HFFc6 (cell line): ENCODE measurements around the gene RAD17. TPM values are rescaled to one million over a fixed set of nuclear protein-coding genes. Genes with fewer than 3 reads are reported as not detected.
"Not testable (repeated sequence)": the region's sequence is repeated elsewhere in the genome, so short reads cannot be mapped to it uniquely, and the experiment has no call there.

Experiments
- DNase-seq: peaks from one replicate; pipeline ENCODE4 v3.0.0-alpha.2; 2018
- H3K27ac Mint-ChIP-seq: 2 replicates; pipeline ENCODE4 v1.8.0; 2020; ENCODE audit warnings: mild to moderate bottlenecking, mixed read lengths
- H3K27me3 Mint-ChIP-seq: 2 replicates; pipeline ENCODE4 v1.8.0; 2021; ENCODE audit warnings: mild to moderate bottlenecking, moderate library complexity, mixed read lengths; ENCODE audit not compliant: insufficient read depth
- H3K36me3 Mint-ChIP-seq: 2 replicates; pipeline ENCODE4 v1.8.0; 2021; ENCODE audit warnings: low read depth, mixed read lengths
- H3K4me1 Mint-ChIP-seq: 2 replicates; pipeline ENCODE4 v1.8.0; 2020; ENCODE audit warnings: low read depth, mixed read lengths
- H3K4me3 Mint-ChIP-seq: 2 replicates; pipeline ENCODE4 v1.8.0; 2020; ENCODE audit warnings: mild to moderate bottlenecking, moderate library complexity, mixed read lengths
- H3K9me3 Mint-ChIP-seq: 2 replicates; pipeline ENCODE4 v1.8.0; 2020; ENCODE audit warnings: mild to moderate bottlenecking, mixed read lengths
- total RNA-seq, 6 experiments: library from RNA; stranded (reverse); fragmentation: NEBNext Ultra II Directional; extraction: Animal tissue kit (Norgen Biotek cat#: 25700); gene quantifications; 2 replicates in 1 of 6; 3 replicates in 5 of 6; pipeline ENCODE4 v1.2.3, GENCODE V29; 2021
- TF ChIP-seq, protein P1 (sequence below): fragments of 200-600 bp; sonication (generic); IDR thresholded peaks from 2 replicates; pipeline ENCODE4 v1.5.0; 2021; ENCODE audit warnings: antibody characterized with exemption, mild to moderate bottlenecking

Gene RAD17
- total RNA-seq, 6 experiments from 2014 or later: 17.3 to 22.2 (median 19.1) TPM

DNA sequence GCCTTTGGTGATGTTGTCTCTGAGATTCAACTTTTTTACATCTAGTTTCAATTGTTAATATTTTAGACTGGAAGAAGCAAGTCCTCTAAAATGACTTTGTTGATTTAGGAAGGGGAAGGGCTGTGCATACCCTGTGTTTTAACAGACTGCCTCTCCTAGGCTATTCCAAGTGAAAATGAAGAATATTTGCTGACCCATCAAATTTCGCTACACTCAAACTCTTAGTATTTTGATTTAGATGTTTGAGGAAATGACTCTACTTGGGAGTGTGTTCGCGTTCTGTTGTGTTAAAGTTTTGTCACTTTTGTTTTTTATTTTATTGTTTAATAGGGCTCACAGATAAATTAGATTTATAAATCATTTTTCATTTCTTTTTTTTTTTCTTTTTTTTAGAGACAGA, 48.9 kb downstream of the RAD17 start:
- Mint-ChIP-seq H3K27ac (no peak overlapping the region), H3K9me3 (no peaks in the 10 kb centered on the region), H3K36me3 (peaks cover 30% of the 10 kb centered on the region), H3K4me1 (no peaks in the 10 kb centered on the region), H3K27me3 (no peaks in the 10 kb centered on the region), H3K4me3 (no peak overlapping the region)
- no peak for DNase-seq
- TF ChIP-seq, protein P1, sequence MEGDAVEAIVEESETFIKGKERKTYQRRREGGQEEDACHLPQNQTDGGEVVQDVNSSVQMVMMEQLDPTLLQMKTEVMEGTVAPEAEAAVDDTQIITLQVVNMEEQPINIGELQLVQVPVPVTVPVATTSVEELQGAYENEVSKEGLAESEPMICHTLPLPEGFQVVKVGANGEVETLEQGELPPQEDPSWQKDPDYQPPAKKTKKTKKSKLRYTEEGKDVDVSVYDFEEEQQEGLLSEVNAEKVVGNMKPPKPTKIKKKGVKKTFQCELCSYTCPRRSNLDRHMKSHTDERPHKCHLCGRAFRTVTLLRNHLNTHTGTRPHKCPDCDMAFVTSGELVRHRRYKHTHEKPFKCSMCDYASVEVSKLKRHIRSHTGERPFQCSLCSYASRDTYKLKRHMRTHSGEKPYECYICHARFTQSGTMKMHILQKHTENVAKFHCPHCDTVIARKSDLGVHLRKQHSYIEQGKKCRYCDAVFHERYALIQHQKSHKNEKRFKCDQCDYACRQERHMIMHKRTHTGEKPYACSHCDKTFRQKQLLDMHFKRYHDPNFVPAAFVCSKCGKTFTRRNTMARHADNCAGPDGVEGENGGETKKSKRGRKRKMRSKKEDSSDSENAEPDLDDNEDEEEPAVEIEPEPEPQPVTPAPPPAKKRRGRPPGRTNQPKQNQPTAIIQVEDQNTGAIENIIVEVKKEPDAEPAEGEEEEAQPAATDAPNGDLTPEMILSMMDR: no peak

DNA sequence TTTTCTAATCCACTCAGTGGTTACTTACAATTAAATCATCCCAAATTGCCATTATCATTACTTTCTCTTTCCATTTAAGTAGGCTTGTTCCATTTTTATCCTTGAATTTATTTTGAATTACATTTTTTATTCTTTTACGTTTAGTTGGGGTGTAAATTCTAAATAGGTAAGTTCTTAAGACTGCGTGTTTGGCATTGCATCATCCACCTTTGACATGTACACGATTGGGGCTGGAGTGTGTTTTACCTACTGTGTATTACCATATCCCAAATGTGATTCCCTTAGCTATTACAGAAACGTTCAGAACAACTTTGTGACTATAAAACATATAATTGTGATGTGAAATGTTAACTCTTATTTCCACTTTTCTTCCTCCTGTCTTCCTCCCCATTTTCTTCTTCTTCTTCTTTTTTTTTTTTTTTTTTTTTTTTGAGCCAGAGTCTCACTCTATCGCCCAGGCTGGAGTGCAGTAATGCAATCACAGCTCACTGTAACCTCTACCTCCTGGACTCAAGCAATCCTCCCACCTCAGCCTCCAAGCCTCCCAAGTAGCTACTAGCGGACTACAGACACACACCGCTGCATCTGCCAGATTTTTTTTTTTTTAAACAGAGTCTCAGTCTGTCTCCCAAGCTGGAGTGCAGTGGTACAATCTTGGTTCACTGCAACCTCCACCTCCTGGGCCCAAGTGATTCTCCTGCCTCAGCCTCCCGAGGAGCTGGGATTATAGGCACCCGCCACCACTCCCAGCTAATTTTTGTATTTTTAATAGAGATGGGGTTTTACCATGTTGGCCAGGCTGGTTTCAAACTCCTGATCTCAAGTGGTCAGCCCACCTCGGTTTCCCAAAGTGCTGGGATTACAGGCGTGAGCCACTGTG, 62.0 kb downstream of the RAD17 start:
- no peaks in the 10 kb centered on the region; the same call in 1 of the 2 replicates for H3K27me3 Mint-ChIP-seq
- H3K4me1 Mint-ChIP-seq: peaks cover 10% of the 10 kb centered on the region; the same call in 1 of the 2 replicates
- TF ChIP-seq, protein P1: no peak
- no peaks in the 10 kb centered on the region for H3K36me3 Mint-ChIP-seq
- no peaks in the 10 kb centered on the region for H3K9me3 Mint-ChIP-seq
- H3K4me3 Mint-ChIP-seq: no peak overlapping the region
- DNase-seq: no peak
- H3K27ac Mint-ChIP-seq: no peak overlapping the region

DNA sequence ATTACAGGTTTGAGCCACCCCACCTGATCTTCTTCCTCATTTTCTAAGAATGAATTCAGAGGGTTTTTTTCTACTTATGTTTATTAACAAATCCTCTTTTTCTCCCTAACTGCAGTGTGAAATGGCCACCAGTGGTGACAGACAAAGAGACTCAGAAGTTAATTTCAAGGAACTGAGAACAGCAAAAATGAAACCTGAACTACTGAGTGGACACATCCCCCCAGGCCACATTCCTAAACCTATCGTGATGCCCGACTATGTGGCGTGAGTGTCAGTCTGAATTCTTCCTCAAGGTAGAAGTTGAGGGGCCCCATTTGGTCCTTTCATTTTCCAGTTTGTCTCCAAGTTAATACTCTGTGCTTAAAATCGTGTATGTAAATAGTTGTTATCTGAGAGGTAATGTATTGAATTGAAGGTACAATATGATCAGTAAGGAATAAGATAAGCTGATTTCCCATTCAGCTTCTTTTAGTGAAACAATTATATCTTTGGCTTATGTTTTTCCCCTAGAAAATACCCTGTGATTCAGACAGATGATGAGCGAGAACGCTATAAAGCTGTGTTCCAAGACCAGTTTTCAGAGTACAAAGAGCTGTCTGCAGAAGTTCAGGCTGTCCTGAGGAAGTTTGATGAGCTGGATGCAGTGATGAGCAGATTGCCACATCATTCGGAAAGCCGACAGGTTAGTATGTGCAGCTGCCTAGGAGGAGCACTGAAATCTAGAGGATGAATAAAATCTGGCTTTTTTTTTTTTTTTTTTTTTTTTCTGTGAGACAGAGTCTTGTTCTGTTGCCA, 63.0 kb downstream of the RAD17 start:
- Mint-ChIP-seq H3K36me3 (no peaks in the 10 kb centered on the region), H3K4me1 (peaks cover 10% of the 10 kb centered on the region; the same call in 1 of the 2 replicates), H3K27me3 (no peaks in the 10 kb centered on the region; the same call in 1 of the 2 replicates), H3K4me3 (no peak overlapping the region), H3K27ac (no peak overlapping the region), H3K9me3 (no peaks in the 10 kb centered on the region)
- no peak for DNase-seq
- TF ChIP-seq, protein P1: no peak

DNA sequence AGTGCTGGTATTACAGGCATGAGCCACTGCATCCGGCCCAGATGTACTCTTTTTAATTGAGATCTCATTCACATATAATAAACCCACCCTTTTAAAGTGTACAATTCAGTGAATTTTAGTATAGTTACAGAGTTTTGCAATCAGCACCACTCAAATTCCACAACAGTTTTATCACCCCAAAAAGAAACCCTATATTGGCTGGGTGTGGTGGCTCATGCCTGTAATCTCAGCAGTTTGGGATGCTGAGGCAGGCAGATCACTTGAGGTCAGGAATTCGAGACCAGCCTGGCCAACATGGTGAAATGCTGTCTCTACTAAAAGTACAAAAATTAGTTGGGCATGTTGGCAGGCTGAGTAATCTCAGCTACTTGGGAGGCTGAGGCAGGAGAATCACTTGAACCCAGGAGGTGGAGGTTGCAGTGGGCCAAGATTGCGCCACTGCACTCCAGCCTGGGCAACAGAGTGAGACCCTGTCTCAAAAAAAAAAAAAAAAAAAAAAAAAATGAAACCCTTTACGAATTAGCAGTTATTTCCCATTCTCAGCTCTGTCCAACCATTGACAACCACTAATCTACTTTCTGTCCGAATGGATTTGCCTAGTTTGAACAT, 65.8 kb downstream of the RAD17 start:
- H3K9me3 Mint-ChIP-seq, H3K36me3 Mint-ChIP-seq, H3K27ac Mint-ChIP-seq, H3K4me1 Mint-ChIP-seq, H3K27me3 Mint-ChIP-seq, H3K4me3 Mint-ChIP-seq: not testable (repeated sequence)
- DNase-seq: peak; percentile 41

DNA sequence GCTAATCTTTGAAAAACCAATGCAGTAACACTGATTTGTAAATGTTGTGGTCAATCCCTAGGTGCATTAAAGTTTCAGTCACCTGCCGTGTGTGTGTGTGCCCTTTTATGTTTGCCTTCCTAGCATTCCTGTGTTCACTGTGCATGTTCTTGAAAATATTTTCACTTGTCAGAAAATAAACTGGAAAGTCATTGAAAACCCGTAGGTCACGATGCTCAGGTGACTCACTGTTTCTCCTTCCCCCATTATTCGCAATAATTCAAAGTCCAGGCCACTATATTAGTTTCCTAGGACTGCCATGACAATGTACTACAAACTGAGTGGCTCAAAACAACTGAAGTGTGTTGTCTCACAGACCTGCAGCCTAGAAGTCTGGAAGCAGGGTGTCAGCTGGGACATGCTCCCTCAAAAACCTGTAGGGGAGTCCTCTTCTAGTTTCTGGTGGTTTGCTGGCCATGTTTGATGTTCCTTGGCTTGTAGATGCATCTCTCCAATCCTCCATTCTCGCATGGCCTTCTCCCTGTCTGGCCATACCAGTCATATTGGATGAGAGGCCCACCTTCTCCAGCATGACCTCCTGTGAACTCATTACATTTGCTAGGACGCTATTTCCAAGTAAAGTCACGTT, 74.6 kb downstream of the RAD17 start:
- Mint-ChIP-seq H3K27me3 (no peaks in the 10 kb centered on the region), H3K4me1 (peaks cover 5% of the 10 kb centered on the region; the same call in 1 of the 2 replicates), H3K27ac (no peak overlapping the region), H3K4me3 (no peak overlapping the region), H3K9me3 (no peaks in the 10 kb centered on the region), H3K36me3 (no peaks in the 10 kb centered on the region)
- TF ChIP-seq, protein P1: no peak
- no peak for DNase-seq
